Measurements from ENCODE around the gene MLKL.

MLKL gene

DNA sequence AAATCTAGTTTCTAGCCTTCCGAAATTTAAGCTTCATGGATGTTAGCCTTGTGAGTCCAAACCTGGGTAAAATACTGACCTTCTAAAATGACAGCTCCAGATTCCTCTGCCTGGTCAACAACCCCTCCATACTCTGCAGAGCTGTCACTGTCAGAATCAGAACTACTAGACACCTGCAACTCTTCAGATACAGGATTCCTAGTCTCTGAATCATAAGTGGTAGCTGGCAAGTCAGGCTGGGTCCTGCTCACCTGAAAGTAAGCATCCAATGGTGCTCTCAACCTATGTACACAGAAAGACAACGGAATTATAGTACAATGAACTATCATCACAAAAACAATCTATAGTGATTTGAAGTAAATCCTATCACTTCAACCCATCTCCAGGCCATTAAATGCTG lies 48.8 kb downstream of the MLKL start:
- Histone ChIP-seq H3K4me3 (ENCODE audit: low read depth in 1 of 2, low read length in 2 of 2) (no peak overlapping the region), H3K9me3 (ENCODE audit: insufficient read depth, low read length, severe bottlenecking) (no peaks in the 10 kb centered on the region), H4K20me1 (ENCODE audit: insufficient read depth, low read length) (peaks cover 90% of the 10 kb centered on the region), H3K79me2 (ENCODE audit: insufficient read depth, low read length) (peaks cover 98% of the 10 kb centered on the region), H2AFZ (ENCODE audit: low read depth, low read length) (no peak overlapping the region), H3K4me1 (ENCODE audit: insufficient read depth, low read length) (peaks cover 19% of the 10 kb centered on the region), H3K27ac (ENCODE audit: low read length) (no peak overlapping the region), H3K27me3 (ENCODE audit: insufficient read depth, low read length, poor library complexity) (no peaks in the 10 kb centered on the region), H3K9ac (ENCODE audit: low read depth, low read length) (no peak overlapping the region), H3K4me2 (ENCODE audit: insufficient read depth, low read length) (no peak overlapping the region), H3K36me3 (ENCODE audit: insufficient read depth, low read length) (peaks cover 96% of the 10 kb centered on the region)
- no peak for DNase-seq
- TF ChIP-seq, protein P1, sequence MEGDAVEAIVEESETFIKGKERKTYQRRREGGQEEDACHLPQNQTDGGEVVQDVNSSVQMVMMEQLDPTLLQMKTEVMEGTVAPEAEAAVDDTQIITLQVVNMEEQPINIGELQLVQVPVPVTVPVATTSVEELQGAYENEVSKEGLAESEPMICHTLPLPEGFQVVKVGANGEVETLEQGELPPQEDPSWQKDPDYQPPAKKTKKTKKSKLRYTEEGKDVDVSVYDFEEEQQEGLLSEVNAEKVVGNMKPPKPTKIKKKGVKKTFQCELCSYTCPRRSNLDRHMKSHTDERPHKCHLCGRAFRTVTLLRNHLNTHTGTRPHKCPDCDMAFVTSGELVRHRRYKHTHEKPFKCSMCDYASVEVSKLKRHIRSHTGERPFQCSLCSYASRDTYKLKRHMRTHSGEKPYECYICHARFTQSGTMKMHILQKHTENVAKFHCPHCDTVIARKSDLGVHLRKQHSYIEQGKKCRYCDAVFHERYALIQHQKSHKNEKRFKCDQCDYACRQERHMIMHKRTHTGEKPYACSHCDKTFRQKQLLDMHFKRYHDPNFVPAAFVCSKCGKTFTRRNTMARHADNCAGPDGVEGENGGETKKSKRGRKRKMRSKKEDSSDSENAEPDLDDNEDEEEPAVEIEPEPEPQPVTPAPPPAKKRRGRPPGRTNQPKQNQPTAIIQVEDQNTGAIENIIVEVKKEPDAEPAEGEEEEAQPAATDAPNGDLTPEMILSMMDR (IDR thresholded peaks at IDR 0.05; ENCODE audit: borderline replicate concordance, extremely low read depth, low read length, poor library complexity, severe bottlenecking) = no peak
- TF ChIP-seq EZH2 (IDR thresholded peaks at IDR 0.05; ENCODE audit: borderline replicate concordance, low read depth, low read length, severe bottlenecking) = no peak
- no peak for ATAC-seq (ENCODE audit: insufficient read depth, low read depth)

DNA sequence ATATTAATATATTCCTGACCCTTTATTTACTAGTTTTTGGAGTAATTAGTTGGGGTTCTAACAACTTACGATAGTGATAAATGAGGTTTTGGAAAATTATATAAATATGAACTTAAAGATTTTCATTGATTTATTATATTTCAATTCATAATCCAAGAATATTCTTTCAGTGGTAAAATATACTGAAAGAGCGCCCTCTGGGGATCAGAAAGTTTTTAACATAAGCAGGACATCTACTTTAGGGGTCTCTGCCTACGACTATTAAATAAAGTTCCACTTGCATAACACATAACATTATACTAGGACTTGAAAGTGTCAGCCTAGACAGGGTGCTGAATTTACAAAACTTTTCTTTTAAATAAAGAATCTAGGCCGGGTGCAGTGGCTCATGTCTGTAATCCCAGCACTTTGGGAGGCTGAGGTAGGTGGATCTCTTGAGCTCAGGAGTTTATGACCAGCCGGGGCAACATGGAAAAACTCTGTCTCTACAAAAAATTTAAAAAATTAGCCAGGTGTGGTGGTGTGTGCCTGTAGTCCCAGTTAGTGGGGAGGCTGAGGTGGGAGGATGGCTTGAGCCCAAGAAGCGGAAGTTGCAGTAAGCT lies 49.6 kb downstream of the MLKL start:
- TF ChIP-seq EZH2 (IDR thresholded peaks at IDR 0.05; ENCODE audit: borderline replicate concordance, low read depth, low read length, severe bottlenecking) = no peak
- TF ChIP-seq, protein P1 (IDR thresholded peaks at IDR 0.05; ENCODE audit: borderline replicate concordance, extremely low read depth, low read length, poor library complexity, severe bottlenecking) = peak; percentile 58
- ATAC-seq (ENCODE audit: insufficient read depth, low read depth) (no peak), DNase-seq (no peak)
- Histone ChIP-seq H3K79me2 (ENCODE audit: insufficient read depth, low read length) (peaks cover 97% of the 10 kb centered on the region), H3K9ac (ENCODE audit: low read depth, low read length) (no peak overlapping the region), H2AFZ (ENCODE audit: low read depth, low read length) (no peak overlapping the region), H3K9me3 (ENCODE audit: insufficient read depth, low read length, severe bottlenecking) (no peaks in the 10 kb centered on the region), H3K4me1 (ENCODE audit: insufficient read depth, low read length) (peaks cover 13% of the 10 kb centered on the region), H3K27ac (ENCODE audit: low read length) (no peak overlapping the region), H3K4me3 (ENCODE audit: low read depth in 1 of 2, low read length in 2 of 2) (no peak overlapping the region), H4K20me1 (ENCODE audit: insufficient read depth, low read length) (peaks cover 87% of the 10 kb centered on the region), H3K36me3 (ENCODE audit: insufficient read depth, low read length) (peaks cover 97% of the 10 kb centered on the region), H3K4me2 (ENCODE audit: insufficient read depth, low read length) (no peak overlapping the region), H3K27me3 (ENCODE audit: insufficient read depth, low read length, poor library complexity) (no peaks in the 10 kb centered on the region)

DNA sequence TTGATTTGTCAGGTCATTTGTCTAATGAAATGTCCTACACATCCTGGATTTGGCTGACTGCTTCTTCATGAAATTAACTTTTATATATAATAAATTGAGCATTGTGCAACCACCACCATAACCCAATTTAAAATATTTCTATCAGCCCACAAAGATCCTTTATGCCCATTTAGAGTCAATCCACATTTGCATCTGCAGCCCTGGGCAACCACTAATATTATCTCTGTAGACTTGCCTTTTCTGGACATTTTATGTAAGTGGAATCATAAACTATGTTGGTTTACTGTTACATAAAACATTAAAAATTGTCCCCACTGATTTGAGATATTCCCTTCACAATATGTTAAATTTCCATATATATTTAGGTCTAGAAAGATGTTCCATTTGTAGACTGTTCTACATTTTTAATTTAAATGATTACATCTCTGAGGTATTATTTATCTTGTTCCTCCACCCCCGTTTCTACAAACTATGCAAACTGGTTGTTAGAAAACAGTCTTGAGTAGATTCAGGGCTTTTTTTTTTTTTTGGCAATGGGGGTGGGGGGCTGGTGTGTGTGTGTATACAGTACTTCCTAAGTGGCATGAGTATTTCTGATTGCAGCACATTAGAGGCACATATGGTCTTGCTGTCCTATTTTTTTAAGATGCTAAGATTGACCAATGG lies 50.7 kb downstream of the MLKL start:
- peaks cover 99% of the 10 kb centered on the region for H3K36me3 ChIP-seq (ENCODE audit: insufficient read depth, low read length)
- peaks cover 82% of the 10 kb centered on the region for H4K20me1 ChIP-seq (ENCODE audit: insufficient read depth, low read length)

More for the DNA sequence above, 50.7 kb downstream of the MLKL start:
- H3K27ac ChIP-seq (ENCODE audit: low read length) = no peak overlapping the region
- DNase-seq (no peak), ATAC-seq (ENCODE audit: insufficient read depth, low read depth) (no peak)
- no peak overlapping the region for H3K4me3 ChIP-seq (ENCODE audit: low read depth in 1 of 2, low read length in 2 of 2)
- H3K4me1 ChIP-seq (ENCODE audit: insufficient read depth, low read length) = peaks cover 12% of the 10 kb centered on the region; the same call in 1 of the 2 replicates
- no peak overlapping the region for H3K4me2 ChIP-seq (ENCODE audit: insufficient read depth, low read length)
- no peaks in the 10 kb centered on the region for H3K27me3 ChIP-seq (ENCODE audit: insufficient read depth, low read length, poor library complexity)
- no peaks in the 10 kb centered on the region for H3K9me3 ChIP-seq (ENCODE audit: insufficient read depth, low read length, severe bottlenecking)
- H3K79me2 ChIP-seq (ENCODE audit: insufficient read depth, low read length) = peaks cover 95% of the 10 kb centered on the region
- no peak overlapping the region for H2AFZ ChIP-seq (ENCODE audit: low read depth, low read length)
- no peak overlapping the region for H3K9ac ChIP-seq (ENCODE audit: low read depth, low read length)
- TF ChIP-seq, protein P1 (IDR thresholded peaks at IDR 0.05; ENCODE audit: borderline replicate concordance, extremely low read depth, low read length, poor library complexity, severe bottlenecking) = no peak
- no peak for TF ChIP-seq EZH2 (IDR thresholded peaks at IDR 0.05; ENCODE audit: borderline replicate concordance, low read depth, low read length, severe bottlenecking)
